Right lobe of liver (tissue), 4 donors: Measurements from ENCODE around the gene LLGL2.

Experiments
- POLR2A ChIP-seq: fragments of 450-650 bp; IDR thresholded peaks from one replicate; pipeline ENCODE4 v1.6.1; 2017; ENCODE audit warnings: antibody characterized with exemption, mild to moderate bottlenecking
- TF ChIP-seq, protein P1 (sequence below), 4 donors: fragments of 200-600 bp in 3 of 4; fragments of 450-650 bp in 1 of 4; IDR thresholded peaks; one replicate each; pipeline versions ENCODE4 v1.5.1 to v1.8.0; 2016 to 2022; ENCODE audit warnings: antibody characterized with exemption in 4 of 4, mild to moderate bottlenecking in 2 of 4
- donor health status: DM: no; HTN: no; CAD: no.
- donor health status: DM: no; HTN: no; CAD: no.
- donor health status: DM: no; HTN: yes; CAD: no.

DNA sequence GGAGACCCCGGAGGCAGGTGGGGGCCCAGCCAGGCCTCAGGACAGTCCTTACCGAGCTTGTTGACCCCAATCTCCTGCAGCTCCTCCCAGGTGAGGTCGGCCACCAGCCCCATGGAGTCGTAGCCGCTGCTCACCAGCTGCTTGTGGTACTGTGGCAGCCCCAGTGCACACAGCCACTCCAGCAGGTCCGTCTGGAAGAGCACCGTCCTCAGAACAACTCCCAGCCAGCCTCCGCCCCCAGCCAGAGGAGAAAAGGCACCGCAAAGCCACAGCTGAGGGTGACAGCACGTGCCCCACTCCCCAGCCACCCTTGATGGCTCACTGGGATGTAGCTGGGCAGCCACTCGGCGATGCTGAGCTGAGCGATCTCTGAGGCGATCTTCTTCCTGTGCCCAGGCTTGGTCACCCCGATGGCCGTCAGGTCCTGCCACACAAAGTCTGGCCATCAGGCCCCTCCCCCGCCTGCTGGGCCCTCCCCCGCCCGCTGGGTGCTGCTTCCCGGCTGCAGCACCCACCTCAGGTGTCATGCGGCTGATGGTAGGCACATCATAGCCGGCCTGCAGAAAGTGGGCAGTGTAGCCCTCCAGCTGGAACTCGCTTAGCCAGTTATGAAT, 22.1 kb upstream of the LLGL2 start:
- TF ChIP-seq, protein P1, sequence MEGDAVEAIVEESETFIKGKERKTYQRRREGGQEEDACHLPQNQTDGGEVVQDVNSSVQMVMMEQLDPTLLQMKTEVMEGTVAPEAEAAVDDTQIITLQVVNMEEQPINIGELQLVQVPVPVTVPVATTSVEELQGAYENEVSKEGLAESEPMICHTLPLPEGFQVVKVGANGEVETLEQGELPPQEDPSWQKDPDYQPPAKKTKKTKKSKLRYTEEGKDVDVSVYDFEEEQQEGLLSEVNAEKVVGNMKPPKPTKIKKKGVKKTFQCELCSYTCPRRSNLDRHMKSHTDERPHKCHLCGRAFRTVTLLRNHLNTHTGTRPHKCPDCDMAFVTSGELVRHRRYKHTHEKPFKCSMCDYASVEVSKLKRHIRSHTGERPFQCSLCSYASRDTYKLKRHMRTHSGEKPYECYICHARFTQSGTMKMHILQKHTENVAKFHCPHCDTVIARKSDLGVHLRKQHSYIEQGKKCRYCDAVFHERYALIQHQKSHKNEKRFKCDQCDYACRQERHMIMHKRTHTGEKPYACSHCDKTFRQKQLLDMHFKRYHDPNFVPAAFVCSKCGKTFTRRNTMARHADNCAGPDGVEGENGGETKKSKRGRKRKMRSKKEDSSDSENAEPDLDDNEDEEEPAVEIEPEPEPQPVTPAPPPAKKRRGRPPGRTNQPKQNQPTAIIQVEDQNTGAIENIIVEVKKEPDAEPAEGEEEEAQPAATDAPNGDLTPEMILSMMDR (IDR thresholded peaks at IDR 0.05) = no peak
- TF ChIP-seq POLR2A = no peak
